ENCODE measurements around the gene HSF2BP.
A peak's percentile ranks its signal among the peaks of the same experiment; 100 is the strongest.
"Not testable (repeated sequence)": the region's sequence is repeated elsewhere in the genome, so short reads cannot be mapped to it uniquely, and the experiment has no call there.

Gene HSF2BP

GRCh38 chr21:43651926-43652325 is 7.4 kb downstream of the HSF2BP start:
- not testable (repeated sequence) for H3K4ac ChIP-seq (ENCODE audit: low read depth, low read length); H2BK120ac ChIP-seq (ENCODE audit: low read depth, low read length); H3K56ac ChIP-seq (ENCODE audit: low read length); H3K79me1 ChIP-seq (ENCODE audit: low read length); H3K36me3 ChIP-seq (ENCODE audit: control insufficient read depth, insufficient read depth, low read length); H3K27me3 ChIP-seq (ENCODE audit: insufficient read depth, low read length, poor library complexity); H2BK5ac ChIP-seq (ENCODE audit: low read length); DNase-seq; H3K9ac ChIP-seq (ENCODE audit: low read length); H2AK5ac ChIP-seq (ENCODE audit: low read length); H3K23ac ChIP-seq (ENCODE audit: low read length); H4K8ac ChIP-seq (ENCODE audit: low read depth, low read length); H3K4me3 ChIP-seq (ENCODE audit: low read length); H3K18ac ChIP-seq (ENCODE audit: low read length); H2BK15ac ChIP-seq (replicated peaks; ENCODE audit: low read depth); H3K27ac ChIP-seq (ENCODE audit: low read depth, low read length); H3K4me1 ChIP-seq (ENCODE audit: control insufficient read depth, low read depth, low read length); H3K79me2 ChIP-seq (ENCODE audit: control insufficient read depth, insufficient read depth, low read length); H3K4me2 ChIP-seq (ENCODE audit: low read length); H4K5ac ChIP-seq (ENCODE audit: low read length)
- no CpG with 5 or more reads among the region's 6 CpGs for WGBS (ENCODE audit: extremely low coverage, insufficient coverage, low lambda C conversion rate)

DNA sequence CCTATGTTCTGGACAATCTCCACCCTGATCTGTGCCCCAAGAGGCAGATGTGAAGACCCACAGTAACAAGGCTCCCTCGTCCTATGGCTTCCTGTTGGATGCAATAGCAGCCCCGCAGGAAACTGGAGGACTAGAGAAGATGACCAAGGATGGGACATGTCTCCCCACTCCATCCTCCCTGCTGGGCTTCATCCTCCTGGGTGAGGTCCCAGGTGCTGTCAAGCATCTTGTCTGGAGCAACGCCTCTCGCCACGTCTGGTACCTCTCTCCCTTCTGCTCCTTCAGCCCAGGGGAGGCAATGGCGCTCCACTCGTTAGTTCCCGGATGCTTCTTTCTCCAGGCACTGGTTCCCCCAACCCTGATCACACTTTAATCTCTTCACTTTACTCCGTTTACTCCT is 11.1 kb downstream of the HSF2BP start:
- no peak overlapping the region for H4K8ac ChIP-seq (ENCODE audit: low read depth, low read length)
- no peaks in the 10 kb centered on the region for H3K79me1 ChIP-seq (ENCODE audit: low read length)
- no peak overlapping the region for H3K4ac ChIP-seq (ENCODE audit: low read depth, low read length)
- no peaks in the 10 kb centered on the region for H3K4me1 ChIP-seq (ENCODE audit: control insufficient read depth, low read depth, low read length)
- no peak overlapping the region for H3K4me2 ChIP-seq (ENCODE audit: low read length)
- no peak overlapping the region for H2BK5ac ChIP-seq (ENCODE audit: low read length)
- no peak overlapping the region for H2AK5ac ChIP-seq (ENCODE audit: low read length)
- no peak overlapping the region for H3K9ac ChIP-seq (ENCODE audit: low read length)
- H3K23ac ChIP-seq (ENCODE audit: low read length): no peak overlapping the region
- H3K27ac ChIP-seq (ENCODE audit: low read depth, low read length): no peak overlapping the region
- H3K4me3 ChIP-seq (ENCODE audit: low read length): no peak overlapping the region
- no peak for DNase-seq
- H3K18ac ChIP-seq (ENCODE audit: low read length): no peak overlapping the region
- H3K36me3 ChIP-seq (ENCODE audit: control insufficient read depth, insufficient read depth, low read length): no peaks in the 10 kb centered on the region
- no CpG with 5 or more reads among the region's 9 CpGs for WGBS (ENCODE audit: extremely low coverage, insufficient coverage, low lambda C conversion rate)
- H2BK15ac ChIP-seq (replicated peaks; ENCODE audit: low read depth): no peak overlapping the region
- no peak overlapping the region for H3K56ac ChIP-seq (ENCODE audit: low read length)
- no peak overlapping the region for H2BK120ac ChIP-seq (ENCODE audit: low read depth, low read length)
- no peaks in the 10 kb centered on the region for H3K79me2 ChIP-seq (ENCODE audit: control insufficient read depth, insufficient read depth, low read length)
- no peaks in the 10 kb centered on the region for H3K27me3 ChIP-seq (ENCODE audit: insufficient read depth, low read length, poor library complexity)
- H4K5ac ChIP-seq (ENCODE audit: low read length): no peak overlapping the region

GRCh38 chr21:43646550-43647260 is 12.6 kb downstream of the HSF2BP start:
- no peaks in the 10 kb centered on the region for H3K4me1 ChIP-seq (ENCODE audit: control insufficient read depth, low read depth, low read length)
- H3K4me3 ChIP-seq (ENCODE audit: low read length): no peak overlapping the region
- no peaks in the 10 kb centered on the region for H3K36me3 ChIP-seq (ENCODE audit: control insufficient read depth, insufficient read depth, low read length)

GRCh38 chr21:43645976-43646375 is 13.3 kb downstream of the HSF2BP start:
- Histone ChIP-seq H3K4me2 (ENCODE audit: low read length) (no peak overlapping the region), H3K23ac (ENCODE audit: low read length) (no peak overlapping the region), H3K27me3 (ENCODE audit: insufficient read depth, low read length, poor library complexity) (no peaks in the 10 kb centered on the region), H4K5ac (ENCODE audit: low read length) (no peak overlapping the region), H2BK5ac (ENCODE audit: low read length) (no peak overlapping the region), H3K36me3 (ENCODE audit: control insufficient read depth, insufficient read depth, low read length) (no peaks in the 10 kb centered on the region), H3K56ac (ENCODE audit: low read length) (no peak overlapping the region), H3K4me3 (ENCODE audit: low read length) (no peak overlapping the region), H4K8ac (ENCODE audit: low read depth, low read length) (no peak overlapping the region), H3K4me1 (ENCODE audit: control insufficient read depth, low read depth, low read length) (no peaks in the 10 kb centered on the region), H3K9ac (ENCODE audit: low read length) (no peak overlapping the region), H3K27ac (ENCODE audit: low read depth, low read length) (no peak overlapping the region), H2BK120ac (ENCODE audit: low read depth, low read length) (peak overlapping the region; percentile 38), H3K79me2 (ENCODE audit: control insufficient read depth, insufficient read depth, low read length) (no peaks in the 10 kb centered on the region), H3K79me1 (ENCODE audit: low read length) (no peaks in the 10 kb centered on the region), H3K4ac (ENCODE audit: low read depth, low read length) (no peak overlapping the region), H2BK15ac (replicated peaks; ENCODE audit: low read depth) (no peak overlapping the region), H3K18ac (ENCODE audit: low read length) (no peak overlapping the region), H2AK5ac (ENCODE audit: low read length) (no peak overlapping the region)
- no peak for DNase-seq
- WGBS (ENCODE audit: extremely low coverage, insufficient coverage, low lambda C conversion rate): no CpG with 5 or more reads among the region's 4 CpGs

More at GRCh38 chr21:43646550-43647260, 12.6 kb downstream of the HSF2BP start:
- no peak overlapping the region for H3K27ac ChIP-seq (ENCODE audit: low read depth, low read length)
- no CpG with 5 or more reads among the region's 7 CpGs for WGBS (ENCODE audit: extremely low coverage, insufficient coverage, low lambda C conversion rate)
- H3K79me2 ChIP-seq (ENCODE audit: control insufficient read depth, insufficient read depth, low read length): no peaks in the 10 kb centered on the region
- DNase-seq: peak; percentile 94
- H3K27me3 ChIP-seq (ENCODE audit: insufficient read depth, low read length, poor library complexity): no peaks in the 10 kb centered on the region
- no peak overlapping the region for H4K8ac ChIP-seq (ENCODE audit: low read depth, low read length)
- no peak overlapping the region for H4K5ac ChIP-seq (ENCODE audit: low read length)
- no peak overlapping the region for H3K4me2 ChIP-seq (ENCODE audit: low read length)
- no peak overlapping the region for H3K56ac ChIP-seq (ENCODE audit: low read length)
- no peak overlapping the region for H3K4ac ChIP-seq (ENCODE audit: low read depth, low read length)
- H3K23ac ChIP-seq (ENCODE audit: low read length): no peak overlapping the region
- H2BK5ac ChIP-seq (ENCODE audit: low read length): no peak overlapping the region
- H3K9ac ChIP-seq (ENCODE audit: low read length): no peak overlapping the region
- H3K79me1 ChIP-seq (ENCODE audit: low read length): no peaks in the 10 kb centered on the region
- no peak overlapping the region for H2BK15ac ChIP-seq (replicated peaks; ENCODE audit: low read depth)
- H2AK5ac ChIP-seq (ENCODE audit: low read length): no peak overlapping the region
- no peak overlapping the region for H2BK120ac ChIP-seq (ENCODE audit: low read depth, low read length)
- no peak overlapping the region for H3K18ac ChIP-seq (ENCODE audit: low read length)

DNA sequence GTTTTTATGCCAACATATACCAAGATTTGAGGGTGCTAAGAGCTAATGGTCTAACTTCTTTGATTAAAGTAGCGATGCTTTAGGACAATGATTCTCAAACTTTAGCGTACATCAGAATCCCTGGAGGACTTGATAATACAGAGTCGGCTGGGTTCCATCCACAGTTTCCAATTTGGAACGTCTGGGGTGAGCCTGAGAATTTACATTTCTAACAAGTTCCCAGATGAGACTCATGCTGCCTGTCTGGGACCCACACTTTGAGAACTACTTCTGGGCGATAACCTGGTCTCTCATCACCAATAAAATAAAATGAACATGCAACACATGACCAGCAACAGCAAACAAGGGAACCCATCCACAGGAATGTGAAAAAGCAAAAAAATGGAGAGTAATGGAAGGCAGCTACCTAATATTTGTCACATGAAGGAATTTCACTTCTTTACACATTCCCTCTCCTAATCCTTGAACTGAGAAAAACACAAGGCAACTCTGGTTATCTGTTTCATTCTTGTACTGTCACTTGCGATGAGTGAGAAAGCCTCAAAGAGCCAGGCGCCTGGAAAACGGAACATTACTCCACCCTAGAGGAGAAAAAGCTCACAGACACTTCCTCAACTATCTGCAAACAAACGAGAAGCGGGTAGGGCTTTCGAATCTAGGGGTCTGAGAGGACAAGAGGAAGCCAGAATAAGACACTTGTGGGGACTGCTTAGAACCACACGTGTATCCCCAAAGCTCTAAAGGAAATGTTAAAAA is 14.0 kb downstream of the HSF2BP start:
- no peak overlapping the region for H3K4ac ChIP-seq (ENCODE audit: low read depth, low read length)
- WGBS (ENCODE audit: extremely low coverage, insufficient coverage, low lambda C conversion rate): no CpG with 5 or more reads among the region's 12 CpGs
- peak; percentile 84 for DNase-seq

More for the DNA sequence above, 14.0 kb downstream of the HSF2BP start:
- Histone ChIP-seq H3K79me2 (ENCODE audit: control insufficient read depth, insufficient read depth, low read length) (no peaks in the 10 kb centered on the region), H3K4me3 (ENCODE audit: low read length) (no peak overlapping the region), H4K8ac (ENCODE audit: low read depth, low read length) (no peak overlapping the region), H3K79me1 (ENCODE audit: low read length) (no peaks in the 10 kb centered on the region), H2AK5ac (ENCODE audit: low read length) (no peak overlapping the region), H3K18ac (ENCODE audit: low read length) (no peak overlapping the region), H3K9ac (ENCODE audit: low read length) (no peak overlapping the region), H3K4me2 (ENCODE audit: low read length) (no peak overlapping the region), H2BK15ac (replicated peaks; ENCODE audit: low read depth) (no peak overlapping the region), H3K4me1 (ENCODE audit: control insufficient read depth, low read depth, low read length) (no peaks in the 10 kb centered on the region), H3K27me3 (ENCODE audit: insufficient read depth, low read length, poor library complexity) (no peaks in the 10 kb centered on the region), H2BK120ac (ENCODE audit: low read depth, low read length) (no peak overlapping the region), H2BK5ac (ENCODE audit: low read length) (no peak overlapping the region), H4K5ac (ENCODE audit: low read length) (no peak overlapping the region), H3K56ac (ENCODE audit: low read length) (no peak overlapping the region), H3K23ac (ENCODE audit: low read length) (no peak overlapping the region), H3K36me3 (ENCODE audit: control insufficient read depth, insufficient read depth, low read length) (no peaks in the 10 kb centered on the region), H3K27ac (ENCODE audit: low read depth, low read length) (no peak overlapping the region)

Measured in mesendoderm (in vitro differentiated cells).